IMR-90 (cell line): ENCODE results near the gene FUT9.

Source experiments
- CEBPB ChIP-seq: IDR thresholded peaks from 2 replicates; pipeline ENCODE4 v1.6.1; 2012; ENCODE audit warnings: low read depth, low read length, improper control_type of control experiment
- CHD1 ChIP-seq: IDR thresholded peaks from 2 replicates; pipeline ENCODE4 v1.6.1; 2012; ENCODE audit warnings: low read depth, low read length, improper control_type of control experiment
- CTCF ChIP-seq: conservative IDR thresholded peaks from 2 replicates; pipeline ENCODE4 v1.5.1; 2012; ENCODE audit warnings: mild to moderate bottlenecking, low read depth, low read length, improper control_type of control experiment
- ELK1 ChIP-seq: fragments of 150-350 bp; IDR thresholded peaks from 2 replicates; pipeline ENCODE4 v1.6.1; 2016; ENCODE audit warnings: low read depth, mild to moderate bottlenecking, low read length, moderate library complexity, borderline replicate concordance
- MAFK ChIP-seq: IDR thresholded peaks from 2 replicates; pipeline ENCODE4 v1.6.1; 2012; ENCODE audit warnings: low read depth, low read length, improper control_type of control experiment
- MAZ ChIP-seq: IDR thresholded peaks from 2 replicates; pipeline ENCODE4 v1.6.1; 2012; ENCODE audit warnings: low read depth, mild to moderate bottlenecking, low read length, improper control_type of control experiment, moderate library complexity, borderline replicate concordance
- NFE2L2 ChIP-seq: fragments of 150-350 bp; IDR thresholded peaks from 2 replicates; pipeline ENCODE4 v1.6.1; 2016; ENCODE audit warnings: low read depth, mild to moderate bottlenecking, low read length
- POLR2A ChIP-seq: IDR thresholded peaks from 2 replicates; pipeline ENCODE4 v1.6.1; 2012; ENCODE audit warnings: mild to moderate bottlenecking, low read depth, low read length
- RAD21 ChIP-seq: IDR thresholded peaks from 2 replicates; pipeline ENCODE4 v1.6.1; 2012; ENCODE audit warnings: low read length, improper control_type of control experiment
- RCOR1 ChIP-seq: IDR thresholded peaks from 2 replicates; pipeline ENCODE4 v1.6.1; 2012; ENCODE audit warnings: mild to moderate bottlenecking, low read length, improper control_type of control experiment; ENCODE audit not compliant: insufficient replicate concordance
- SMC3 ChIP-seq: fragments of 150-350 bp; IDR thresholded peaks from 2 replicates; pipeline ENCODE4 v1.6.1; 2016; ENCODE audit warnings: low read depth, mild to moderate bottlenecking, antibody characterized with exemption, low read length, moderate library complexity

DNA sequence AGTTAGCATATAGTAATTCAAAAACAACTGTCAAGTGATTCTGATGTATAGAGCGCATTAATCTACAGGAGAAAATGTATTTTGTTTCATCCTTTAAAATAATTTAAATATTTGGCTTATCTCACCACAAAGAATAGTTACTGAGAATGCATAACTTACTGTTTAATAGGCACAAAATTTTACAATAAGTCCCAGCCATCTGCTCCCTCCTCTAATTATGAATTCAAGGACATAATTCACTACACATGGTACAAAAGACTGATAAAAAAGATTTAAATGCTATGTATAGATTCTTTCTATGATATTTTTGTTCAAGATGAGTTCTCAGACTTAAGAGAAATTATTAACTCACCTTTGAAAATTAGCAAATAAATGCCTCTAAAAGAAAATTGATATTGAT is 242.0 kb downstream of the FUT9 start:
- no peak for TF ChIP-seq CTCF
- TF ChIP-seq POLR2A, result no peak
- no peak for TF ChIP-seq CHD1
- TF ChIP-seq RAD21, result no peak
- TF ChIP-seq SMC3, result no peak
- TF ChIP-seq CEBPB, result no peak
- no peak for TF ChIP-seq MAFK
- TF ChIP-seq RCOR1, result no peak
- no peak for TF ChIP-seq MAZ
- no peak for TF ChIP-seq ELK1
- no peak for TF ChIP-seq NFE2L2
